Measurements from ENCODE around the gene OR1L6.

OR1L6 gene

DNA sequence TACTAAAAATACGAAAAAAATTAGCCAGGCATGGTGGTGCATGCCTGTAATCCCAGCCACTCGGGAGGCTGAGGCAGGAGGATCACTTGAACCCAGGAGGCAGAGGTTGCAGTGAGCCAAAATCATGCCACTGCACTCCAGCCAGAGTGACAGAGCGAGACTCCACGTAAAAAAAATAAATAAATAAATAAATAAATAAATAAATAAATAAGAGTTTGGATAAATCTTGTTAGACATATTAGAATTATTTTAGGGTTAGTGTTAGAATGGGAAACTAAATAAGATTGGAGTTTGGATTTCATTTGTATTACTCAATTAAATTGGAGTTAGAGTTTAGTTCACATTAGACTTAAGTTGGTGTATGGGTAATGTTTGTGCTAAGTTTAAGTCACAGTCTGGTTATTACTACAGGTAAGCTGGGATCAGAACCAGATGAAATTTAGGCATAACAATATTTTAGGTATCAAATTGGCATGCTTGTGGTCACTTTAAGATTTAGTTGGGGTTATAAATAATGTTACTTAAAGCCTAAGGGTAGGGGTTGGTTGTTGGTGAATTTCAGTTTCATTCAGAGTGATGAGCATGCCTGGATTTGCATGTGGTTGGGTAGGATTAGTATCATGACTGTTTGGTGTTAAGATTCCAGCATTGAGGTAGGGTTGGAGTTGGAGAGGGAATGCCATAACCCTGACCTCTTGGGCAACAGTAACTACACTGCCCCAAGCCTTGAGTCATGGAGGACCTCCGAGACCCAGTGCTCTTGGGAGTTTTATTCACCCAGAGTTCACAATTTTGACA is 50.0 kb downstream of the OR1L6 start:
- H3K4me3 ChIP-seq (replicated peaks; ENCODE audit: low read depth, low read length) = no peak overlapping the region
- no peak for DNase-seq (ENCODE audit: extremely low read depth, insufficient read length)
- TF ChIP-seq, protein P1, sequence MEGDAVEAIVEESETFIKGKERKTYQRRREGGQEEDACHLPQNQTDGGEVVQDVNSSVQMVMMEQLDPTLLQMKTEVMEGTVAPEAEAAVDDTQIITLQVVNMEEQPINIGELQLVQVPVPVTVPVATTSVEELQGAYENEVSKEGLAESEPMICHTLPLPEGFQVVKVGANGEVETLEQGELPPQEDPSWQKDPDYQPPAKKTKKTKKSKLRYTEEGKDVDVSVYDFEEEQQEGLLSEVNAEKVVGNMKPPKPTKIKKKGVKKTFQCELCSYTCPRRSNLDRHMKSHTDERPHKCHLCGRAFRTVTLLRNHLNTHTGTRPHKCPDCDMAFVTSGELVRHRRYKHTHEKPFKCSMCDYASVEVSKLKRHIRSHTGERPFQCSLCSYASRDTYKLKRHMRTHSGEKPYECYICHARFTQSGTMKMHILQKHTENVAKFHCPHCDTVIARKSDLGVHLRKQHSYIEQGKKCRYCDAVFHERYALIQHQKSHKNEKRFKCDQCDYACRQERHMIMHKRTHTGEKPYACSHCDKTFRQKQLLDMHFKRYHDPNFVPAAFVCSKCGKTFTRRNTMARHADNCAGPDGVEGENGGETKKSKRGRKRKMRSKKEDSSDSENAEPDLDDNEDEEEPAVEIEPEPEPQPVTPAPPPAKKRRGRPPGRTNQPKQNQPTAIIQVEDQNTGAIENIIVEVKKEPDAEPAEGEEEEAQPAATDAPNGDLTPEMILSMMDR (IDR thresholded peaks at IDR 0.05; ENCODE audit: insufficient read depth, low read length, poor library complexity, severe bottlenecking) = no peak
- no peaks in the 10 kb centered on the region for H3K36me3 ChIP-seq (ENCODE audit: control insufficient read depth, insufficient read depth, low read length)
- H3K27me3 ChIP-seq (replicated peaks; ENCODE audit: control insufficient read depth, insufficient read depth, low read length) = no peaks in the 10 kb centered on the region

DNA sequence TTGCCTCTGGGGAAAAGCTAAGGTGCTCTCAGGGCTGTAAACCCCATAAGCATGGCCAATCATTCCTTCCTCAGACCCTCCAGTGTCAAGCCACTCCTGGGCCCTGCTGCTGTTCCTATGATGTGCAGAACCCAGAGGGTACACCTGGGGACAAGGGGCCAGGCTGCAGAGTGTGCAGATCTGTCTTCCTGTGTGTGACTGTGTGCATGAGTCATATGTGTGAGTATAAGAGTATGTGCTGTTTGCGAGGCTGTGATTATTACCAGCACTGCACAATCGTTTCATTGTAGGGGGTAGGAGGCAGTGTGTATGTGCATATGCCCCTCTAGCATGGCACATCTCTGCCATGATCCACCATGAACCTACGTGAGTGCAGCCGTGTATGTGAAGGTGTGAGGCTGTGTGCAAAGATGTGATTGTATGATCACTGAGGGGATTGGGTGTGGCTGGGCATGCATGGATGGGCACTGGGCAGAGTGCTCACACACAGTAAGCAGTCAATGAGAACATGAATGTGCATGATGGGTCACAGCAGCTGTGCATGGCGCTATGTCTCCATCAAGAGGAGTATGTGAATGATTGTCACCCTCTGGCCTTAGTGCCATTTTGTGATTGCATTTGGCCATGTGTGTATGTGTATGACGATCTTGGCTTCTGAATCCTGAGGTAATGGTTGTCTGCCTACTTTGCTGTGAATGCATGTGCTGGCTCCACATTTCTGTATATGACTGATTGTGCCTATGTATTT is 55.4 kb downstream of the OR1L6 start:
- Histone ChIP-seq H3K4me3 (replicated peaks; ENCODE audit: low read depth, low read length) (no peak overlapping the region), H3K36me3 (ENCODE audit: control insufficient read depth, insufficient read depth, low read length) (no peaks in the 10 kb centered on the region), H3K27me3 (replicated peaks; ENCODE audit: control insufficient read depth, insufficient read depth, low read length) (no peaks in the 10 kb centered on the region)
- DNase-seq (ENCODE audit: extremely low read depth, insufficient read length) = no peak
- TF ChIP-seq, protein P1 (IDR thresholded peaks at IDR 0.05; ENCODE audit: insufficient read depth, low read length, poor library complexity, severe bottlenecking) = no peak

Data from GM06990 (cell line).